Small intestine (tissue), 7 donors: Measurements from ENCODE around the gene SPTB. TPM values are rescaled to one million over a fixed set of nuclear protein-coding genes. Genes with fewer than 3 reads are reported as not detected.

ENCODE experiments used
- DNase-seq, 2 donors: peaks; one replicate each; pipeline versions ENCODE4 v3.0.0 to v3.0.0-alpha.2; 2013
- FAIRE-seq: peaks from 2 replicates; lab custom pipeline; 2012; peaks lifted over from hg19 to GRCh38; lab: Jason Lieb, UNC
- H3K27ac ChIP-seq, 3 donors: one replicate each; pipeline ENCODE4 v1.5.1; 2013; ENCODE audit warnings: low read length in 2 of 3, mild to moderate bottlenecking in 2 of 3, control low read depth in 1 of 3, inconsistent platforms in 1 of 3, low read depth in 1 of 3, moderate library complexity in 1 of 3
- H3K27me3 ChIP-seq, 3 donors: one replicate each; pipeline ENCODE4 v1.6.1; 2013; ENCODE audit warnings: low read length in 3 of 3, inconsistent platforms in 1 of 3; ENCODE audit not compliant: control insufficient read depth in 3 of 3, insufficient read depth in 3 of 3
- H3K36me3 ChIP-seq, 3 donors: one replicate each; pipeline ENCODE4 v1.6.1; 2013; ENCODE audit warnings: low read length in 3 of 3, inconsistent platforms in 1 of 3, low read depth in 1 of 3, mild to moderate bottlenecking in 1 of 3, moderate library complexity in 1 of 3; ENCODE audit not compliant: control insufficient read depth in 3 of 3, insufficient read depth in 2 of 3
- H3K4me1 ChIP-seq, 3 donors: one replicate each; pipeline ENCODE4 v1.6.1; 2013; ENCODE audit warnings: low read length in 2 of 3, inconsistent platforms in 1 of 3, low read depth in 1 of 3, mild to moderate bottlenecking in 1 of 3, moderate library complexity in 1 of 3; ENCODE audit not compliant: control insufficient read depth in 3 of 3, insufficient read depth in 2 of 3
- H3K4me3 ChIP-seq, 3 donors: one replicate each; pipeline ENCODE4 v1.5.1; 2013; ENCODE audit warnings: low read length in 3 of 3, control low read depth in 1 of 3, inconsistent platforms in 1 of 3, low read depth in 1 of 3, mild to moderate bottlenecking in 1 of 3, moderate library complexity in 1 of 3
- H3K9me3 ChIP-seq, 2 donors: one replicate each; pipeline ENCODE4 v1.6.1; 2013; ENCODE audit warnings: low read depth in 1 of 2, low read length in 1 of 2; ENCODE audit not compliant: control insufficient read depth in 2 of 2, insufficient read depth in 1 of 2
- WGBS, 3 donors: extraction: QIAGEN DNeasy Blood & Tissue Kit; methylation state at CpG; one replicate each; pipeline ENCODE4 v1.1.7; 2013; 5-methylcytosine and 5-hydroxymethylcytosine counted together
- polyA plus RNA-seq, 4 donors: library from polyadenylated mRNA; stranded (reverse) in 3 of 4; unstranded in 1 of 4; fragments of 200-250 nt in 3 of 4; fragments of 120-200 nt in 1 of 4; gene quantifications; one replicate each; pipeline versions ENCODE4 v1.2.1 to v1.2.3, GENCODE V29; 2013
- donor health status: healthy with polysubstance abuse.
- donor health status: control.
- donor health status: control.
- donor health status: Bipolar disorder and iron deficiency.
- donor health status: healthy.

Gene SPTB
- polyA plus RNA-seq, 4 donors, result under 0.01 to 1.2 (median 0.66) TPM

GRCh38 chr14:64817631-64818030, 62.1 kb downstream of the SPTB start:
- DNase-seq, result no peak
- no peaks in the 10 kb centered on the region for H3K36me3 ChIP-seq
- FAIRE-seq, result no peak
- H3K4me3 ChIP-seq, result no peak overlapping the region
- no peaks in the 10 kb centered on the region for H3K27me3 ChIP-seq
- no peaks in the 10 kb centered on the region for H3K9me3 ChIP-seq
- WGBS, 3 donors, result 48 to 53% (median 50%) methylated on average over 3 of the region's 3 CpGs
- no peaks in the 10 kb centered on the region for H3K4me1 ChIP-seq
- no peak overlapping the region for H3K27ac ChIP-seq

- H3K4me3 ChIP-seq, result no peak overlapping the region
- FAIRE-seq, result no peak
- H3K9me3 ChIP-seq, result no peaks in the 10 kb centered on the region
- H3K36me3 ChIP-seq, result no peaks in the 10 kb centered on the region
- H3K27me3 ChIP-seq, result no peaks in the 10 kb centered on the region
- H3K27ac ChIP-seq, result no peak overlapping the region
- H3K4me1 ChIP-seq, result no peaks in the 10 kb centered on the region
- WGBS, 3 donors, result 85 to 91% (median 85%) methylated on average over 6 of the region's 6 CpGs
- DNase-seq, result no peak
Observed at GRCh38 chr14:64816221-64816783, 63.4 kb downstream of the SPTB start.

- Histone ChIP-seq H3K4me1 (no peaks in the 10 kb centered on the region), H3K9me3 (no peaks in the 10 kb centered on the region), H3K4me3 (no peak overlapping the region), H3K36me3 (no peaks in the 10 kb centered on the region), H3K27ac (no peak overlapping the region), H3K27me3 (no peaks in the 10 kb centered on the region)
- DNase-seq (no peak), FAIRE-seq (no peak)
- 80 to 84% (median 82%) methylated on average over 7 of the region's 7 CpGs for WGBS, 3 donors
Observed at GRCh38 chr14:64815257-64815656, 64.5 kb downstream of the SPTB start.

GRCh38 chr14:64812412-64812811, 67.3 kb downstream of the SPTB start:
- DNase-seq (peak; percentile 74 to 81), FAIRE-seq (no peak)
- H3K27ac ChIP-seq, result no peak overlapping the region

GRCh38 chr14:64811676-64812075, 68.0 kb downstream of the SPTB start:
- Histone ChIP-seq H3K4me1 (no peaks in the 10 kb centered on the region), H3K4me3 (no peak overlapping the region), H3K27me3 (no peaks in the 10 kb centered on the region), H3K27ac (no peak overlapping the region), H3K9me3 (no peaks in the 10 kb centered on the region), H3K36me3 (no peaks in the 10 kb centered on the region)
- DNase-seq, result no peak
- no peak for FAIRE-seq
- WGBS, 3 donors, result 53 to 73% (median 71%) methylated on average over 1 of the region's 1 CpG

More at GRCh38 chr14:64812412-64812811, 67.3 kb downstream of the SPTB start:
- Histone ChIP-seq H3K27me3 (no peaks in the 10 kb centered on the region), H3K4me1 (no peaks in the 10 kb centered on the region), H3K9me3 (no peaks in the 10 kb centered on the region), H3K36me3 (no peaks in the 10 kb centered on the region), H3K4me3 (no peak overlapping the region)
- WGBS, 3 donors, result 8 to 23% (median 22%) methylated on average over 8 of the region's 8 CpGs

GRCh38 chr14:64808449-64808848, 71.3 kb downstream of the SPTB start:
- FAIRE-seq (no peak), DNase-seq (no peak)
- no peak overlapping the region for H3K27ac ChIP-seq
- WGBS, 3 donors, result 78 to 88% (median 85%) methylated on average over 4 of the region's 4 CpGs
- no peaks in the 10 kb centered on the region for H3K27me3 ChIP-seq
- no peaks in the 10 kb centered on the region for H3K4me1 ChIP-seq
- H3K4me3 ChIP-seq, result no peak overlapping the region
- no peaks in the 10 kb centered on the region for H3K36me3 ChIP-seq
- no peaks in the 10 kb centered on the region for H3K9me3 ChIP-seq

- FAIRE-seq (no peak), DNase-seq (no peak)
- Histone ChIP-seq H3K9me3 (no peaks in the 10 kb centered on the region), H3K27me3 (no peaks in the 10 kb centered on the region), H3K36me3 (no peaks in the 10 kb centered on the region), H3K27ac (no peak overlapping the region), H3K4me3 (no peak overlapping the region), H3K4me1 (no peaks in the 10 kb centered on the region)
- WGBS, 3 donors, result 73 to 85% (median 81%) methylated on average over 5 of the region's 5 CpGs
Observed at GRCh38 chr14:64807551-64807950, 72.2 kb downstream of the SPTB start.

GRCh38 chr14:64806862-64807495, 72.7 kb downstream of the SPTB start:
- Histone ChIP-seq H3K4me3 (no peak overlapping the region), H3K4me1 (no peaks in the 10 kb centered on the region), H3K27me3 (no peaks in the 10 kb centered on the region), H3K36me3 (no peaks in the 10 kb centered on the region), H3K27ac (no peak overlapping the region), H3K9me3 (no peaks in the 10 kb centered on the region)
- DNase-seq, result no peak
- WGBS, 3 donors, result 72 to 78% (median 78%) methylated on average over 6 of the region's 6 CpGs
- FAIRE-seq, result no peak
